ENCODE measurements around the gene FLNC. TPM values are rescaled to one million over a fixed set of nuclear protein-coding genes. Genes with fewer than 3 reads are reported as not detected.

FLNC gene
- total and polyA plus RNA-seq, 9 of the 15 experiments (the other 6 are each of a cell fraction or from before 2014, with no cell fraction given) = 0.90 to 155 (median 28.8) TPM

DNA sequence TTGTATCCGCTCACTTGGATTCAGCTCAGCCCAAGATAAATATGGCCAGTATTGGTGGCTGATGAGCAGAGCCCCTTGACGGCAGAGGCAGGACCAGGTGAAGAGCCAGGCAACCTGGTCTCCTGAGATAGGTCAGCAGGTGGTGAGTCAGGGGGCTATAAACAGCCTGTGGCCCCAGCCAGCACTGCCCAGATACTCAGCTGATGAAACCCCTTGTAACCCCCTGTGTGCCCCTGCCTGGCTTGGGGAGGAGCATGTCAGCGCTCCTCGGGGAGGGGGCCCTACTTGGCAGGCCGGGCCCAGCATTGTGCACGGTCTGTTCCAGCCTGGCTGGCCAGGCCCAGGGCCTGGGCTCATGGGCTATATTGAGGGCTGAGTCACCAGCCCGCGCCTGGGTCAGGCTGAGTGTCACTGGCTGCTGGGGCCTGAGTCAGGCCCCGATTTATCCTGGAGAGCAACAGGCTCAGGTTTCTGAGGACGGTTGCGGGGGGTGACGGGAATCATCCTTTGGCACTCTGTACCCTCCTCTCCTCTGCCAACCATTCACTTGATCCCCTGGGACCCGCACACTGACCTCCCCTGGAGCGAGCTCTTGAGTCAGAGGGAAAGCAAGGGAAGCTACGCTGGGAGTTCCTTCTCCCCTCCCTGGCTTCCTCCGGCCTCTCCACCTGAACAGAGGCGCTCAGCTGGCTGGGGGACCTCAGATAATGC is 2.8 kb upstream of the FLNC start (continued):
- TF ChIP-seq TEAD2 (tag; IDR thresholded peaks at IDR 0.05) (no peak), ZNF24 (IDR thresholded peaks at IDR 0.05) (no peak), CREM (IDR thresholded peaks at IDR 0.05; ENCODE audit: low read depth) (peak; percentile 52; the same call in 1 of the 2 replicates), ELF4 (CRISPR knock-in tag; IDR thresholded peaks at IDR 0.05) (no peak), ZNF699 (CRISPR knock-in tag; IDR thresholded peaks at IDR 0.05; ENCODE audit: insufficient replicate concordance) (no peak), TAL1 (IDR thresholded peaks at IDR 0.05) (peak; percentile 83), NRF1 (conservative IDR thresholded peaks at IDR 0.05 in 1 of 2, IDR thresholded peaks at IDR 0.05 in 1 of 2) (peak; percentile 66 to 74), SOX6 (IDR thresholded peaks at IDR 0.05) (peak; percentile 64; the same call in 1 of the 2 replicates), ZNF274 (IDR thresholded peaks at IDR 0.05; ENCODE audit: borderline replicate concordance, low read depth, low read length) (no peak), ZNF384 (IDR thresholded peaks at IDR 0.05; ENCODE audit: low read depth, low read length) (no peak), SAP30 (IDR thresholded peaks at IDR 0.05; ENCODE audit: borderline replicate concordance, insufficient read depth, low read depth, low read length, poor library complexity, severe bottlenecking) (no peak), KLF16 (IDR thresholded peaks at IDR 0.05) (no peak), ZNF324 (CRISPR knock-in tag; IDR thresholded peaks at IDR 0.05) (no peak), MTF1 (CRISPR knock-in tag; IDR thresholded peaks at IDR 0.05; ENCODE audit: borderline replicate concordance) (no peak)
- TF ChIP-seq, protein P1, sequence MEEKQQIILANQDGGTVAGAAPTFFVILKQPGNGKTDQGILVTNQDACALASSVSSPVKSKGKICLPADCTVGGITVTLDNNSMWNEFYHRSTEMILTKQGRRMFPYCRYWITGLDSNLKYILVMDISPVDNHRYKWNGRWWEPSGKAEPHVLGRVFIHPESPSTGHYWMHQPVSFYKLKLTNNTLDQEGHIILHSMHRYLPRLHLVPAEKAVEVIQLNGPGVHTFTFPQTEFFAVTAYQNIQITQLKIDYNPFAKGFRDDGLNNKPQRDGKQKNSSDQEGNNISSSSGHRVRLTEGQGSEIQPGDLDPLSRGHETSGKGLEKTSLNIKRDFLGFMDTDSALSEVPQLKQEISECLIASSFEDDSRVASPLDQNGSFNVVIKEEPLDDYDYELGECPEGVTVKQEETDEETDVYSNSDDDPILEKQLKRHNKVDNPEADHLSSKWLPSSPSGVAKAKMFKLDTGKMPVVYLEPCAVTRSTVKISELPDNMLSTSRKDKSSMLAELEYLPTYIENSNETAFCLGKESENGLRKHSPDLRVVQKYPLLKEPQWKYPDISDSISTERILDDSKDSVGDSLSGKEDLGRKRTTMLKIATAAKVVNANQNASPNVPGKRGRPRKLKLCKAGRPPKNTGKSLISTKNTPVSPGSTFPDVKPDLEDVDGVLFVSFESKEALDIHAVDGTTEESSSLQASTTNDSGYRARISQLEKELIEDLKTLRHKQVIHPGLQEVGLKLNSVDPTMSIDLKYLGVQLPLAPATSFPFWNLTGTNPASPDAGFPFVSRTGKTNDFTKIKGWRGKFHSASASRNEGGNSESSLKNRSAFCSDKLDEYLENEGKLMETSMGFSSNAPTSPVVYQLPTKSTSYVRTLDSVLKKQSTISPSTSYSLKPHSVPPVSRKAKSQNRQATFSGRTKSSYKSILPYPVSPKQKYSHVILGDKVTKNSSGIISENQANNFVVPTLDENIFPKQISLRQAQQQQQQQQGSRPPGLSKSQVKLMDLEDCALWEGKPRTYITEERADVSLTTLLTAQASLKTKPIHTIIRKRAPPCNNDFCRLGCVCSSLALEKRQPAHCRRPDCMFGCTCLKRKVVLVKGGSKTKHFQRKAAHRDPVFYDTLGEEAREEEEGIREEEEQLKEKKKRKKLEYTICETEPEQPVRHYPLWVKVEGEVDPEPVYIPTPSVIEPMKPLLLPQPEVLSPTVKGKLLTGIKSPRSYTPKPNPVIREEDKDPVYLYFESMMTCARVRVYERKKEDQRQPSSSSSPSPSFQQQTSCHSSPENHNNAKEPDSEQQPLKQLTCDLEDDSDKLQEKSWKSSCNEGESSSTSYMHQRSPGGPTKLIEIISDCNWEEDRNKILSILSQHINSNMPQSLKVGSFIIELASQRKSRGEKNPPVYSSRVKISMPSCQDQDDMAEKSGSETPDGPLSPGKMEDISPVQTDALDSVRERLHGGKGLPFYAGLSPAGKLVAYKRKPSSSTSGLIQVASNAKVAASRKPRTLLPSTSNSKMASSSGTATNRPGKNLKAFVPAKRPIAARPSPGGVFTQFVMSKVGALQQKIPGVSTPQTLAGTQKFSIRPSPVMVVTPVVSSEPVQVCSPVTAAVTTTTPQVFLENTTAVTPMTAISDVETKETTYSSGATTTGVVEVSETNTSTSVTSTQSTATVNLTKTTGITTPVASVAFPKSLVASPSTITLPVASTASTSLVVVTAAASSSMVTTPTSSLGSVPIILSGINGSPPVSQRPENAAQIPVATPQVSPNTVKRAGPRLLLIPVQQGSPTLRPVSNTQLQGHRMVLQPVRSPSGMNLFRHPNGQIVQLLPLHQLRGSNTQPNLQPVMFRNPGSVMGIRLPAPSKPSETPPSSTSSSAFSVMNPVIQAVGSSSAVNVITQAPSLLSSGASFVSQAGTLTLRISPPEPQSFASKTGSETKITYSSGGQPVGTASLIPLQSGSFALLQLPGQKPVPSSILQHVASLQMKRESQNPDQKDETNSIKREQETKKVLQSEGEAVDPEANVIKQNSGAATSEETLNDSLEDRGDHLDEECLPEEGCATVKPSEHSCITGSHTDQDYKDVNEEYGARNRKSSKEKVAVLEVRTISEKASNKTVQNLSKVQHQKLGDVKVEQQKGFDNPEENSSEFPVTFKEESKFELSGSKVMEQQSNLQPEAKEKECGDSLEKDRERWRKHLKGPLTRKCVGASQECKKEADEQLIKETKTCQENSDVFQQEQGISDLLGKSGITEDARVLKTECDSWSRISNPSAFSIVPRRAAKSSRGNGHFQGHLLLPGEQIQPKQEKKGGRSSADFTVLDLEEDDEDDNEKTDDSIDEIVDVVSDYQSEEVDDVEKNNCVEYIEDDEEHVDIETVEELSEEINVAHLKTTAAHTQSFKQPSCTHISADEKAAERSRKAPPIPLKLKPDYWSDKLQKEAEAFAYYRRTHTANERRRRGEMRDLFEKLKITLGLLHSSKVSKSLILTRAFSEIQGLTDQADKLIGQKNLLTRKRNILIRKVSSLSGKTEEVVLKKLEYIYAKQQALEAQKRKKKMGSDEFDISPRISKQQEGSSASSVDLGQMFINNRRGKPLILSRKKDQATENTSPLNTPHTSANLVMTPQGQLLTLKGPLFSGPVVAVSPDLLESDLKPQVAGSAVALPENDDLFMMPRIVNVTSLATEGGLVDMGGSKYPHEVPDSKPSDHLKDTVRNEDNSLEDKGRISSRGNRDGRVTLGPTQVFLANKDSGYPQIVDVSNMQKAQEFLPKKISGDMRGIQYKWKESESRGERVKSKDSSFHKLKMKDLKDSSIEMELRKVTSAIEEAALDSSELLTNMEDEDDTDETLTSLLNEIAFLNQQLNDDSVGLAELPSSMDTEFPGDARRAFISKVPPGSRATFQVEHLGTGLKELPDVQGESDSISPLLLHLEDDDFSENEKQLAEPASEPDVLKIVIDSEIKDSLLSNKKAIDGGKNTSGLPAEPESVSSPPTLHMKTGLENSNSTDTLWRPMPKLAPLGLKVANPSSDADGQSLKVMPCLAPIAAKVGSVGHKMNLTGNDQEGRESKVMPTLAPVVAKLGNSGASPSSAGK (IDR thresholded peaks at IDR 0.05) = peak; percentile 41; the same call in 1 of the 2 replicates
- TF ChIP-seq, protein P2, sequence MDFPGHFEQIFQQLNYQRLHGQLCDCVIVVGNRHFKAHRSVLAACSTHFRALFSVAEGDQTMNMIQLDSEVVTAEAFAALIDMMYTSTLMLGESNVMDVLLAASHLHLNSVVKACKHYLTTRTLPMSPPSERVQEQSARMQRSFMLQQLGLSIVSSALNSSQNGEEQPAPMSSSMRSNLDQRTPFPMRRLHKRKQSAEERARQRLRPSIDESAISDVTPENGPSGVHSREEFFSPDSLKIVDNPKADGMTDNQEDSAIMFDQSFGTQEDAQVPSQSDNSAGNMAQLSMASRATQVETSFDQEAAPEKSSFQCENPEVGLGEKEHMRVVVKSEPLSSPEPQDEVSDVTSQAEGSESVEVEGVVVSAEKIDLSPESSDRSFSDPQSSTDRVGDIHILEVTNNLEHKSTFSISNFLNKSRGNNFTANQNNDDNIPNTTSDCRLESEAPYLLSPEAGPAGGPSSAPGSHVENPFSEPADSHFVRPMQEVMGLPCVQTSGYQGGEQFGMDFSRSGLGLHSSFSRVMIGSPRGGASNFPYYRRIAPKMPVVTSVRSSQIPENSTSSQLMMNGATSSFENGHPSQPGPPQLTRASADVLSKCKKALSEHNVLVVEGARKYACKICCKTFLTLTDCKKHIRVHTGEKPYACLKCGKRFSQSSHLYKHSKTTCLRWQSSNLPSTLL (IDR thresholded peaks at IDR 0.05) = no peak
